NB4 (cell line): Measurements from ENCODE around the gene SLC7A11.

Source experiments
- DNase-seq: peaks from one replicate; pipeline ENCODE4 v3.0.0; 2010; ENCODE audit warnings: low read depth
- H3K4me3 ChIP-seq: one replicate; pipeline ENCODE4 v1.5.1; 2011; ENCODE audit warnings: mild to moderate bottlenecking, low read depth, low read length, moderate library complexity
- CTCF ChIP-seq: IDR thresholded peaks from one replicate; pipeline ENCODE4 v1.5.1; 2012; ENCODE audit warnings: low read depth, low read length
- MAX ChIP-seq: IDR thresholded peaks from 2 replicates; pipeline ENCODE4 v1.6.1; 2011; ENCODE audit warnings: low read depth, low read length
- MYC ChIP-seq: IDR thresholded peaks from 2 replicates; pipeline ENCODE4 v1.6.1; 2011; ENCODE audit warnings: low read depth, low read length
- POLR2A ChIP-seq: IDR thresholded peaks from 2 replicates; pipeline ENCODE4 v1.6.1; 2011; ENCODE audit warnings: mild to moderate bottlenecking; ENCODE audit not compliant: insufficient read length; ENCODE audit errors: extremely low read depth

Gene SLC7A11

GRCh38 chr4:138230048-138230447, 12.1 kb downstream of the SLC7A11 start:
- TF ChIP-seq MYC (no peak), MAX (no peak)
- DNase-seq: no peak
- no peak overlapping the region for H3K4me3 ChIP-seq

GRCh38 chr4:138229160-138229559, 13.0 kb downstream of the SLC7A11 start:
- TF ChIP-seq POLR2A (no peak), CTCF (no peak)
- no peak overlapping the region for H3K4me3 ChIP-seq
- no peak for DNase-seq

- H3K4me3 ChIP-seq: no peak overlapping the region
- no peak for TF ChIP-seq POLR2A
- TF ChIP-seq MAX: no peak
- TF ChIP-seq CTCF: no peak
- no peak for TF ChIP-seq MYC
Measured at GRCh38 chr4:138226351-138226750, 15.8 kb downstream of the SLC7A11 start.

GRCh38 chr4:138225477-138225876, 16.7 kb downstream of the SLC7A11 start:
- no peak for TF ChIP-seq CTCF
- no peak for TF ChIP-seq MYC
- TF ChIP-seq MAX: no peak
- TF ChIP-seq POLR2A: no peak
- H3K4me3 ChIP-seq: no peak overlapping the region
- DNase-seq: no peak

More at GRCh38 chr4:138226351-138226750, 15.8 kb downstream of the SLC7A11 start:
- no peak for DNase-seq

- no peak for TF ChIP-seq MYC
- no peak for TF ChIP-seq MAX
- no peak for TF ChIP-seq POLR2A
- no peak for TF ChIP-seq CTCF
- no peak overlapping the region for H3K4me3 ChIP-seq
- no peak for DNase-seq
Measured at GRCh38 chr4:138224614-138225013, 17.5 kb downstream of the SLC7A11 start.

GRCh38 chr4:138223231-138223910, 18.8 kb downstream of the SLC7A11 start:
- TF ChIP-seq CTCF (no peak), MAX (no peak), POLR2A (no peak), MYC (no peak)
- DNase-seq: peak; percentile 28
- no peak overlapping the region for H3K4me3 ChIP-seq
